ENCODE results near the gene TBL1Y.
"Not testable (repeated sequence)": the region's sequence is repeated elsewhere in the genome, so short reads cannot be mapped to it uniquely, and the experiment has no call there.

The TBL1Y gene

DNA sequence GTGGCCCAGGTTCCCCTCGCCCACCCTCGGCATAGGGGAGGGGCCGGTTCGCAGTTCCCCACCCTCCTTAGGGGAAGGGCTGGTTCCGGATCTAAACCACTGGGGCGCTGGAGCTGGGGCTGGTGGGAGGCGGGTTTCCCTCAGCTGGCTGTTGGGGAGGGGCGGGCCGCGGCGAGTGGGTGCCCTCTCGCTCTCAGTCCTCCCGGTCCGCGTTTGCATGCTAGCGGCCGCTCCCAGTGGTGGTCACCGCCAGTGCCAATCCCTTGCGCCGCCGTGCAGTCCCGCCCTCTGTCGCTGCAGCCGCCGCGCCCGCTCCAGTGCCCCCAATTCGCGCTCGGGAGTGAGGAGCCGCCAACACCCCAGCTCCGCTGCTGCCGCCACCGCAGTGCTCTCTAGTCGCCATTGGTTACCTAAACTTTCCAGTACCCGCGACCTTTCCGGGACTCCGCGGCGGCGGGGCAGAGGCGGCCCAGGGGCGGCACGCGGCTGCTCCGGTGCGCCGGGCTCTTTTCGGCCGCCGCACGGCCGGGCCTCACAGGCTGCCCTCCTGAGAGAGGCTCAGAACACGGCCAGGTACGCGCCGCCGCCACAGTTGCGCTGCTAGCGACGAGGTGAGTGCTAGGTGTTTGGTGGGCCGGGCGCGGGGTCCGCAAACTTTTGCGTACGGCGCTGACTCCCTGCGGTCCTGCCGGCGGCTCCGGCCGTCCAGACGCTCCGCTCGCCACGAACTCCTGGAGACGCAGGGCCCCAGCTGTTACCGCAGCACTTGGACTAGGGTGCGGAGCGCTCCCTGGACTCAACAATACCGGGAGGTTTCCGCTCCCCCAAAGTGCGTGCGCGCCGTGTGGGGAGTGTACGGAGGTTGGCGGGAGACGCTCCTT, at the start of gene TBL1Y:
Gene TBL1Y, plus strand, starts transcription at position 326 of the 881 bp plus-strand sequence. CDS start 114,388 bp downstream, outside the sequence.
- DNase-seq (ENCODE audit: low read depth): no peak

DNA sequence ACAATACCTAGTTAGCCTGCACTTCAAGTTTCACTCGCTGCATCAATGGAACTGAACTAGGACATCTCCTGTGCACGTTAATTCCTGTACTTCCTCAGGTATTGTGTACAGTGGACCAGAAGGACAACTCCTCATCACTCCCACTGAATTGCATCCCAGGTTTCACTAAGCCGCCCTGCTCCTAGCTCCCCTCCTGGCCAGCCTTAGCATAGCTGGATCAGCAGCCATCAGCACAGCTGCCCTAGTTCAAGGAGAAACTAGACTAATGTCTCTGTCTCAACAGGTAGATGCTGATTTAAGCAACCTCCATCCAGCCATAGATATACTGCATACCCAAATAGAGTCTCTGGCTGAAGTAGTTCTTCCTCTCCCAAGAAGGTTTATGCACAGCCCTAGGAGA, 16.0 kb upstream of the TBL1Y start:
- DNase-seq (ENCODE audit: low read depth): no peak

DNA sequence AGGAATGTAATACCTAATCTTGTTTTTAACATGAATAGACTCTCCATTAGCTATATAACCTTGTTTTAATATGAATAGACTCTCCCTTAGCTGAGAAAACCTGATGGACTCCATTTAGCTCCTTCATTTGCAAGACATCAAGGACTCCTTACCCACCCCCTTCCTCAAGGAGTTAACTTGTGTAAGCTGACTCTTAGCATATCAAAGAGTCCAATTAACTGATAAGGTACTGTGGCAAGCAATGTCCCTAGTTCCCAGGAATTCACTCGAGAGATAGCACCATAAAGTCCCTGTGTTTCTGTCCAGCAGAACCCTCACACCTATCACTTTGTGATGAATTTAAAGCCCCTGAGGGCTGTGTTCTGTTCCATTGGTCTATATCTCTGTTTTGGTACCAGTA, 15.3 kb upstream of the TBL1Y start:
- DNase-seq (ENCODE audit: low read depth): no peak

DNA sequence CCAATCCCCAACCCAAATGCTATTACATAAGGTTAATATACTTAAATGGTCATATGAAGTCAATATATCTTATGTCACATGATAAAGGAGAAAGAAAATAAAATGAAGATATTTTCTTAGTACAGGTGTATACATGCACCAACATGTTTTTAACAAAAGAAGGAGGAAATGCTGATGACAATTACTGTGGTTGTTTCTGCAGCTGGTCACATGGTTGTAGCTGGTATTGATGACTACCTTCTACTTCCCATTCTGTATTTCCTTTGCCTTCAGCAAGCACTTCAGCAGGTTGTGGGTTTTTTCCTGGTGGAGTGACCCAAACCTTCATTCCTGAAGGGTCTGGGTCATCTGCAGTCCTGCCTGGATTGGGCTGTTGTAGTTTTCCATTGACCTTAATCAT, 8.4 kb upstream of the TBL1Y start:
- DNase-seq (ENCODE audit: low read depth): not testable (repeated sequence)

DNA sequence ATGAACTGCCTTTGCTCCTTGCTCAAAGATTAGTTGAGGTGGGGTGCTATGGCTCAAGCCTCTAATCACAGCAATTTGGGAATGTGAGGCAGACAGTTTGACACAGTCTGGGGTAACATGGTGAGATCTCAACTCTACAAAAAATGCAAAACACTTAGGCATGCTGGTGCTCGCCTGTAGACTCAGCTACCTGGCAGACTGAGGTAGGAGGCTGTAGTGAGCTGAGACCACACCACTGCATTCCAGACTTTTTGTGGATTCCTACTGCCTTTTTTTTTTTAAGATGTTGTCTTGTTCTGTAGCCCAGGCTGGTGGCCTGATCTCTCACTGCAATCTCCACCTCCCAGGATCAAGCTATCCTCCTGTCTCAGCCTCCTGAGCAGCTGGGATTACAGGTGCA, 2.9 kb upstream of the TBL1Y start:
- DNase-seq (ENCODE audit: low read depth): no peak

DNA sequence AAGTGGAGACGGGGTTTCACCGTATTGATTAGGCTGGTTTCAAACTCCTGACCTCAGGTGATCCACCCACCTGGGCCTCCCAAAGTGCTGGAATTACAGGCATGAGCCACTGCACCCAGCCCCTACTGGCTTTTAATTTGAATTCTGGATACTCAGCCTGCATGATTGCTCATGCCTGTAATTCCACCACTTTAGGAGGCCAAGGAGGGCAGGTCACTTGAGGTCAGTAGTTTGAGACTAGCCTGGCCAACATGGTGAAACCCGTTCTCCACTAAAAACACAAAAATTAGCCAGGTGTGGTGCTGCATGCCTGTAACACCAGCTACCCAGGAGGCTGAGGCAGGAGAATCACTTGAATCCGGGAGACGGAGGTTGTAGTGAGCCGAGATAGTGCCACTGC, 2.5 kb upstream of the TBL1Y start:
- DNase-seq (ENCODE audit: low read depth): not testable (repeated sequence)

DNA sequence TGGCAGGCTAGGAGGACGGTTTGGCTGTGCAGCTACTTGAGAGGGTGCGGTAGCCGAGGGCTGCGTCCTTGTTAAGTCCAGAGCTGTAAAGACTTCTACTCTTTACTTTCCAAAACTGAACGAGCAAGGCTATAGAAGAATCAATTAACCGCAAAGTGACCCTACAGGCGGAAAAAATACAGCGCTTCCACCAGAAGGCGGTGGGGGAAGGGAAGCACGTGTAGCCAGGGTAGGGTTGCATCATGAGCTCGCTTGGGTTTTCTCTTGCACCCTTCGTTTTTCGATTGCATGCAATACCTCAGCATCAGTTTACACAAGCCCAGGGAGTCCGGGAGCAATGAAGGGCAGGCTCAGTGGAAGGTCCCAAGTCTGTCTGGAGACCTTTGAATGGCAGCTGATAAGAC, 1.4 kb upstream of the TBL1Y start:
- no peak for DNase-seq (ENCODE audit: low read depth)

DNA sequence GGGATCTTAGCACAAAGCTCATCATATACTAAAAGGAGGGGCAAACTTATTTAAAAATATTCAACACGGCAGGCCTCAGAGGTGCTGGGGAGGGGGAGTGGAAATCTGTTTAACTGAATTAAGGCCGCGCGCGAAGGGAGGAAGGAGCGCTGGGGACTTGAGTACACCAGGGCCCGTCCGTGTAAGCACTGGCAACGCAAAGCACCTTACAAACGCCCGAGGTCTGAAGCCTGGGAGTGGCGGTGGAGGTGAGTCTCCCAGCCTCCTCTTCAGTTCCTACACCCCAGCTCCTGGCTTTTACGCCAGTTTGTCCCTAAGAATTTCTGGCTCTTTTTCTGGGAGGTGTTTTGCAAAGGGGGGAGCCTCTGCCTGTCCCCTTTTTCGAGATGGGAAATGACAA, 641 bp upstream of the TBL1Y start:
- DNase-seq (ENCODE audit: low read depth): no peak

DNA sequence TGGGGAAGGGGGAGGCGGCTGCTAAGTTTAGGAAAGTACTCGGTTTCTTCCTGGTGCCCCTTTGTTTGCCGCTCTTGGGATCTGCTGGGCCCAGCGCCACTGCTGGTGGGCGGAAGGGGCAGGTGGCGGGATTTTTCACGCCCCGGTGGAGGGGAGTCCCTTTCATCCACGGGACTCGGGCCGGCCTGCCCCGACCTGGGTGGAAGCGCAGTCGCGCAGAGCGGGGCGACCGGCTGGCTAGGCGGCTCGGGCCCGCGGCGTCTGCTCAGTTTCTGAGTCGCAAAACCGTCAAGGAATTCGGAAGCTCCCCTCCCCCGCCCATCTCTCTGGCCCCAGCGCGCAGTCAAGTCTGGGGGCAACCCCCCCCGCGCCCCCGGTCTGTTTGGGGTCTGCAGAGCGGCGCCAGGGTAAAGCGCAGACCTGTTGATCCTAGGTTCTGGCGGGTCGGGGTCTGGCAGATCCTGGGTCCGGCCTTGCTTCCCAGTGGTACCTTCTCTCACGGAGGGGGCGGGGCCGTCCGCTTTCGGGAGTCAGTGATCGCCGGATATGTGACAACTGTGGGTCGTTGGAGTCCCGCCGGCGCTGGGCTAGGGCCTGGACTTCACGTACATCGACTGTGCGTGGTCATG, 870 bp downstream of the TBL1Y start, which contains the start of gene AMELY:
Gene AMELY, minus strand, starts transcription at position 500 of the 629 bp plus-strand sequence. CDS start 39,144 bp downstream, outside the sequence.
- no peak for DNase-seq (ENCODE audit: low read depth)

DNA sequence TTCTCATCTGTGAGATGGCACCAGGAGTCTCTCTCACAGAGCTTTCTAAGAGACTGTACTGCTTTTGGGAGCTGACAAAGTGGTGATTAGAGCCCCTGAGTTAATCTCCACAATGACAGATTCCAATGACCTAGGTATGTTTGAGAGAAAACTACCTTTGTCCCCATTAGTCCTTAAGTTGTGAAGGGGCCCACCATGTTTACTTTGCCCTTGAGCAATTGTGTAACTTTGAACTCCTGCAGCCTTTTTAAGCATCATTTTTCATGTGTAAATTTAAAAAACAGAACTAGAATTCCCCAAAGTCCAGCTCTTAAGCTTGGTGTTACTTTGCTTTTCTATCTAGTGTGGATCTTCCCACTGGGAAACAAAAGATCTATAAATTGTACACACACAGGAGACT, 2.9 kb downstream of the TBL1Y start:
- no peak for DNase-seq (ENCODE audit: low read depth)

DNA sequence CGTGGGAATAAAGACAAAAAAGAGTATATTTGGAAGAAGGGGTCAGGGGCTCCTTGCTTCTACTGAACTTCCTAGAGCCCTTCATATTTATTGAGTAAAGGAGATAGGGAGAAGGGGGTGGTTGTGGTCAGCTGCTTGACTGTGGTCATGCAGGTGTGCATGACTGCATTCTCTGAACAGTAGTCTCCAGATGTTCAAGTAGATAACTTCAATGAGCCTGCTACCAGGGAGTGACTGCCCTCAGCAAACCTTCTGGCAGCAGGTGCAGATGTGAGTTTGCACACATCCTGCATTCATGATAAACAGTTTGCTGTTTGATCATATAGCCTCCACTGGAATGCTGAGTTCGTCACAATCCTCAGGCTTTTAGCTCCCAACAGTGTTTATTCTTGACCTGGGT, 10.6 kb downstream of the TBL1Y start:
- no peak for DNase-seq (ENCODE audit: low read depth)

DNA sequence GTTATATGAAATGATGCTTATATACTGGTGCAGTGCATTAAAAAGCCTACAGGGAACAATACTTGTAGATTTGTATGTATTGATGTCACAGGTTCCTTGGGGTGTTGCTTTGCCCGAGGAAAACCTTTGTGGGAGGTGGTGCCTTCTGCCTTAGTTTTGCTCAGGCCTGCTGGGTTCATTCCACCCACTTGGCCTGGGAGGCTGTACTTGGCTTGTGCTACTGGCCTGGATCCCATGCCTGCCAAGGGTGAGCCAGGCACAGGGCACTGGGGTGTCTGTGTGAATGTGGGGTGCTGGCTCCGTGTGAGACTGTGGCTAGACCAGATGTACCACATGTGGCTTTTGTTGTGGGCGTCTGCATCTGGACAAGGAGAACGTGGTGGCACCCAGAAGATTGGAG, 17.8 kb downstream of the TBL1Y start:
- DNase-seq (ENCODE audit: low read depth): no peak

DNA sequence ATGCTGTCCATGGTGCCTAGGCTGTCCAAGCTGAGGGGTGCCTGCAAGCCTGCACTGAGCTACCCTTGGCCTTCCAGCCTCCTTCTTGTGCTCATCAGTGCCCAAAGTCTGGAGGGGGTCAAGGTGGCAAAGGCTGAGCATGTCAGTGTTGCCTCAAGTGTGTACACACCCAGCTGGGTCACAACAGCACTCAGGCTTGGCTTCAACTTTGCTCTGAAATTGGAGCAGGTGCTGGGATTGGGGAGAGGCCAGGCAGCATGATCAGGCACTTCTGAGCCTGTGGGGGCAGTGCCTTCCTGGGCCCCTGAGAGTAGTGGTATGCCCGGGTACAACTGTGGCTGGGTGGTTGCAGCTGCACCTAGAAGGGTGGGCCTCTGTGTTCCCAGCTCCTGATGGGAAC, 18.7 kb downstream of the TBL1Y start:
- DNase-seq (ENCODE audit: low read depth): no peak

DNA sequence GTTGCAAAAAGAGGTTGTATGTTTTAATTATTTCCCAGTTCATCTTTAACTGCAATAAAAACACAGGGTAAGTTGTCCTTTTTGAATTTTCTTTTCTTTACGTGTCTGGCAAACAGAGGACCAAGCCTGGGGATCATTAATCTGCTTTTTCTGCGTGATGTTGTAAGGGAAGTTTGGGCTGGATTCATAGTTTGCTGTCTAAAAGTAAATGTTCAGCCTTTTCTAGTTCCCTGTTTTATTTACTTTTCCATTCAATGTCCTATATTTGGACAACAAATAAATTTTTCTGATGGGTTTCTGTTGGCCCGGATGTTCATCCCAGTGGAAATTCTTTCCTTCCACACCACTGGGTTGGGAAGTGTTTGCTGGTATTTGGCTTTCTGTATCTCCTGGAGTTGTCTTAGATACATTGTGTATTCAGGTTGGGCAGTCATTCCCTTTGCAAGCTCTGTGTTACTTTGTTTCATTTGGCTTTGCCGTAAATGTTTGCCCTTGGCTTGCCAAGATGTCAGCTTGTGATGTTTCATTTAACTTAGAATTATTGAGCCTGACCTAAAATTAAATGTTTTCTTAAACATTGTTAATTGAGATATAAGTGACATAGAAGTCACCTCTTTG, 21.4 kb downstream of the TBL1Y start:
- no peak for DNase-seq (ENCODE audit: low read depth)

DNA sequence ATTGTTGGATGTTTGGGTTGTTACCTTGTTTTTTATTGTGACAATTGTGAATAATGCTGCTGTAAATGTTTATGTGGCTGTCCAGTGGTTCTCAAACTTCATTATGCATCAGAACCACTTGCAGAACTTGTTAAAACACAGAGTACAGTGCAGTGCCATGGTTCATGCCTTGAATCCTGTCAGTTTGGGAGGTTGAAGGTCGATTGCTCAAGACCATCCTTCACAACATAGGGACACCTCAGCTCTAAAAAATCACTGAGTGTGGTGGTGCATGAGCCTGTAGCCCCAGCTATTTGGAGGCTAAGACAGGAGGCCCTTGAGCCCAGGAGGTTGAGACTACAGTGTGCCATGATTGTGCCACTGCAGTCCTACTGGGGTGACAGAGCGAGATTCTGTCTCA, 25.0 kb downstream of the TBL1Y start:
- no peak for DNase-seq (ENCODE audit: low read depth)

DNA sequence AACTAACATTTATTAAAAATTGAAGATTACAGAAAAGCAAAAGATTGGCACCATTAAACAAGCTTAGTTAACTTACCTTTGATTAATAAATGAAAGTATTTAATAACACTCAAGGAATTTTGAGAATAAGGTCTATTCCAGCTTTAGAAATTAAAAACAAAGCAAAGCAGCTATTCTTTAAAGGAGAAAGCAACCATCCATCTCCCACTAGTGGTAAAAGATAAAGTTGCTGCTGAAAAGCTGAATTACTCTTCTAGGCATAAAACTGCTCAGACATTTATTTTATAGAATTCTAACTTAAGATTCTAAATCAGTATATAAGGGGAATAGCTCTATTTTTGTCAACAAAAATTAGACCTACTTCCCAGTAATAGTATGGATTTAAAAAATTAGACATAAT, 37.2 kb downstream of the TBL1Y start:
- DNase-seq (ENCODE audit: low read depth): no peak

DNA sequence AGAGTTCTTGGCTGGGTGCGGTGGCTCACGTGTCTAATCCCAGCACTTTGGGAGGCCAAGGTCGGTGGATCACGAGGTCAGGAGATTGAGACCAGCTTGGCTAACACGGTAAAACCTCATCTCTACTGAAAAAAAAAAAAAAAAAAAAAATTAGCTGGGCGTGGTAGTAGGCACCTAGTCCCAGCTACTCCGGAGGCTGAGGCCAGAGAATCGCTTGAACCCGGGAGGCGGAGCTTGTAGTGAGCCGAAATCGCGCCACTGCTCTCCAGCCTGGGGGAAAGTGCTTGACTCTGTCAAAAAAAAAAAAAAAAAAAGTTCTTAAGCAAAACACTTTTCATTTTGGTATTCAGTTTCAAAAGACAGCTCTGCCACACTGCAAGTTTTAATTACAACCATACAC, 37.9 kb downstream of the TBL1Y start:
- no peak for DNase-seq (ENCODE audit: low read depth)

DNA sequence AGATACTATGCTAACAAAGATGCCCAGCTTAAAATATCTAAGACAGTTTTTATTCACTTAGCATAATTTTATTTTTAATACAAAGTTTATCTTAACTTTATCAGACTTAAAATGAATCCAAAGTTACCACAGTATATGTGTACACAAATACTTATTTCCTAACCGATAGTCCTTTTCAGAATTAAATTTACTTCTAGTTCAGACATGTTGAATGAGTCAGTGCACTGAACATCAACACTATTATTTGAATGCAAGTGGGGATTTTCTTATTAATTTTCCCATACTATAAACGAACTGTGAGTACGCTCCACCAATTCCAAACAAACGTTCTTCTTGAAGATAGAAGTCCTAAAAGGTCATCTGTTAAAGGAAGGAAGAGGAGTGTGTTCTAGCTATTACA, 39.5 kb downstream of the TBL1Y start:
- DNase-seq (ENCODE audit: low read depth): no peak

DNA sequence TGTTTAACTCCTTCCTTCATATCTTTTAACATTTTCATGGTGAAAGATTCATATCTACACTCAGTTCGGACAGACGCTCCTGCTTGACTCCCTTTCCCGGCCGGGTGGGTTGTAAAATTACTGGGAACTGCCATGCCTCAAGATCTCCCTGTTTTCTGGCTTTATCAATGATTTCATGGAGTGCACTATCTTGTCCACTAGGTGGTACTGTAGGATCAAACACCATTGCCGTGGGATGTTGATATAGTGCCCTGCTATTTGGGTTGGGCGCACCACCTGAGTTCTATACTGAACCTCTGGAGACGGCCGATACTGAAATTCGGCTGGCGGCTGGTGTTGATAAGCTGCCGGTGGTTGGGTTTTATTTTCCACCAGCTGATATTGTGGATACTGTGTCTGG, 54.2 kb downstream of the TBL1Y start:
- DNase-seq (ENCODE audit: low read depth): no peak

DNA sequence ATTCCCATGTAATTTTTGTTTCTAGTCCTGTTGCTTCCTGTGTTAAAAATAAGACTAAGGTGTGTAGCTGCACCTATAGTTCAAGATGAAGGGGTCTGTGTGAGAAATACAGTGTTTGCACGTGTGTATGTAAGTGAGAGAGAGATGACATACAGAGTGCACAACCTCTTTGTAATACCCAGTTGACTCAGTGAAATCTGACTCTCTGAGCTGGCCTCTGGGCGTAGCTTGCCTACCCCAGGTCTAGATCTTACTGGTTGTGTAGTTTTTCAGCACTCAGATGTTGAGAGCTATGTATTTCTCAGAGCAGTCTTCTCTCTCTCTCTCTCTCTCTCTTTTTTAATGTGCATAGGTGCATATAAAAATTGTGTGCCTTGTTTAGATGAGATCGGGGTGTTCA, 56.0 kb downstream of the TBL1Y start:
- no peak for DNase-seq (ENCODE audit: low read depth)

DNA sequence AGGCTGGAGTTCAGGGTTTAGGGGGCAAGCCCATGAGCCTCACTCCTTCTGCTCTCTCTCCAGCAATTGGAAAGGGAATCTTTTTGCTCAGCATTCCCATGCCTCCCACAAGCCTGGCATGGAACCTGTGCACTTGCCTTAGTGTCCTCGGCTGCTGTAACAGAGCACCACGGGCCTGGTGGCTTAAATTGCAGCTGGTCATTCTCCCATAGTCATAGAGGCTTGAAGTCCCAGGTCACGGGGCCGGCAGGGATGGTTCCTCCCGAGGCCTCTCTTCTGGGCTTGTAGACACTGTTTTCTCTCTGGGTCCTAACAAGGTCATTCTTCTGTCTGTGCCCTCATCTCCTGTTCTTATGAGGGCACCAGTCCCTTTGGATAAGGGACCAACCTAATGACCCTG, 57.2 kb downstream of the TBL1Y start:
- DNase-seq (ENCODE audit: low read depth): no peak

DNA sequence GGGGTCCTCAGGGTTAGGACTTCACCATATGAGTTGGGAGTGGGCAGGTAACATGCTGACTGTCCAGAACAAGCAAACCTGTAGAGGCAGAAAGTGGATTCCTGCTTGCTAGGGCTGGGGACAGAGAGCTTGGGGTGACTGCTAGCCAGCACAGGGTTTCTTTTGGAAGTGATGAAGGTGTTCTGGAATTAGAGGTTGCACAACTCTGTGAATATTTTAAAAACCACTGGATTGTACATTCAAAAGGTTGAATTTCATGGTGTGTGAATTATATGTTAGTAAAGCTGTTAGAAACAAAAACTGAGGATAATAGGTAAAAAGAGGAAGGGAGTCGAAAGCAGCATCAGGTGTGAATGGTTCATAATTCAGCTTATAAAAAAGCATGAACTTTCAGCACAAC, 57.7 kb downstream of the TBL1Y start:
- DNase-seq (ENCODE audit: low read depth): no peak

DNA sequence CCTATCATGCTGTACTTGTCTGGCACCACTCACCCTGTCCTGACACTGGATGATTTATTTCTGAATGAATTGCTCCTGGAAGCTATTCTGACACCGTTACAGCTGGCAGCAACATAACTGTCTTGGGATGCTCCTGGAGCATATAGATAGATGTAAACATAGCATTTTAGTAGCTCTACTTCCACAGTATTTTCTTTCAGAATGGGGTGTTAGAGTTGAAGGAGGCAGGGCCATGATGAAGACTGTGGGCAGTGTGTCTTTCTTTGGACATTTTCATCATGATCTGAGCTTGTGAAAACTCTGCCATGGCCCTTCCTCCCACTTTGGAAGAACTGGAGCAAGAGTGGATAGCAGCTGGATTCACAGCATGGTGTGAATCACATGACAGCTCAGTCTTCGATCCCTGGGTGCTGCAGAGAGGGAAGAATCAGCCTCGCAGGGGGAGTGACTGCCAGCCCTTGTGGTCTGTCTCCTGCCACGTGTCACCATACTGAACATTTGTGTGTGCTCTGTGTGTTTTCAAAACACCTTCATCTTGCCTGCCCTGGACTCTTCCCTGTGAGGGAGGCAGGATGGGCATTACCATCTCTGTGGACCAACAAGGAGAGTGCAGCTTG, 61.9 kb downstream of the TBL1Y start:
- DNase-seq (ENCODE audit: low read depth): no peak
